ENCODE measurements around the gene WIPF2.
"Not testable (repeated sequence)": the region's sequence is repeated elsewhere in the genome, so short reads cannot be mapped to it uniquely, and the experiment has no call there.

Gene WIPF2

GRCh38 chr17:40303009-40303657 is 84.0 kb downstream of the WIPF2 start:
- H3K27ac ChIP-seq (ENCODE audit: low read length) = no peak overlapping the region
- H3K4me3 ChIP-seq (ENCODE audit: low read length) = no peak overlapping the region
- H3K9ac ChIP-seq (ENCODE audit: low read length) = no peak overlapping the region
- H2AFZ ChIP-seq (ENCODE audit: low read depth, low read length) = no peak overlapping the region
- no peaks in the 10 kb centered on the region for H3K79me2 ChIP-seq (ENCODE audit: low read length)
- H3K36me3 ChIP-seq (replicated peaks; ENCODE audit: low read depth, low read length) = peaks cover 41% of the 10 kb centered on the region
- no peak overlapping the region for H3K4me2 ChIP-seq (ENCODE audit: low read length)
- H3K4me1 ChIP-seq (ENCODE audit: low read length) = no peaks in the 10 kb centered on the region
- TF ChIP-seq CTCF (IDR thresholded peaks at IDR 0.05; ENCODE audit: low read depth, low read length) (peak; percentile 75), EZH2phosphoT487 (IDR thresholded peaks at IDR 0.05; ENCODE audit: low read depth) (no peak)
- no peaks in the 10 kb centered on the region for H3K9me3 ChIP-seq (ENCODE audit: insufficient read depth, low read length)
- no peaks in the 10 kb centered on the region for H3K27me3 ChIP-seq (ENCODE audit: low read depth, low read length)
- peaks cover 17% of the 10 kb centered on the region for H4K20me1 ChIP-seq (ENCODE audit: insufficient read depth, low read length)

- peaks cover 5% of the 10 kb centered on the region for H3K4me1 ChIP-seq (ENCODE audit: low read length)
- no peak overlapping the region for H3K27ac ChIP-seq (ENCODE audit: low read length)
These were observed 84.8 kb downstream of the WIPF2 start for GRCh38 chr17:40303708-40304551.

GRCh38 chr17:40304552-40304863 is 85.4 kb downstream of the WIPF2 start:
- not testable (repeated sequence) for H3K9ac ChIP-seq (ENCODE audit: low read length); H3K27ac ChIP-seq (ENCODE audit: low read length); H3K79me2 ChIP-seq (ENCODE audit: low read length); H2AFZ ChIP-seq (ENCODE audit: low read depth, low read length); H3K4me3 ChIP-seq (ENCODE audit: low read length); H3K27me3 ChIP-seq (ENCODE audit: low read depth, low read length); H3K4me2 ChIP-seq (ENCODE audit: low read length); H3K9me3 ChIP-seq (ENCODE audit: insufficient read depth, low read length)
- peaks cover 37% of the 10 kb centered on the region for H3K36me3 ChIP-seq (replicated peaks; ENCODE audit: low read depth, low read length)
- H4K20me1 ChIP-seq (ENCODE audit: insufficient read depth, low read length) = peaks cover 17% of the 10 kb centered on the region
- peaks cover 11% of the 10 kb centered on the region for H3K4me1 ChIP-seq (ENCODE audit: low read length)

More at GRCh38 chr17:40303708-40304551, 84.8 kb downstream of the WIPF2 start:
- Histone ChIP-seq H4K20me1 (ENCODE audit: insufficient read depth, low read length) (peaks cover 17% of the 10 kb centered on the region), H2AFZ (ENCODE audit: low read depth, low read length) (no peak overlapping the region), H3K36me3 (replicated peaks; ENCODE audit: low read depth, low read length) (peaks cover 37% of the 10 kb centered on the region), H3K79me2 (ENCODE audit: low read length) (no peaks in the 10 kb centered on the region), H3K27me3 (ENCODE audit: low read depth, low read length) (no peaks in the 10 kb centered on the region), H3K9ac (ENCODE audit: low read length) (no peak overlapping the region), H3K9me3 (ENCODE audit: insufficient read depth, low read length) (no peaks in the 10 kb centered on the region), H3K4me2 (ENCODE audit: low read length) (no peak overlapping the region), H3K4me3 (ENCODE audit: low read length) (no peak overlapping the region)
- TF ChIP-seq EZH2phosphoT487 (IDR thresholded peaks at IDR 0.05; ENCODE audit: low read depth) = no peak
- TF ChIP-seq CTCF (IDR thresholded peaks at IDR 0.05; ENCODE audit: low read depth, low read length) = no peak

GRCh38 chr17:40304866-40305265 is 85.8 kb downstream of the WIPF2 start:
- not testable (repeated sequence) for H3K79me2 ChIP-seq (ENCODE audit: low read length); H3K9me3 ChIP-seq (ENCODE audit: insufficient read depth, low read length); H2AFZ ChIP-seq (ENCODE audit: low read depth, low read length); H3K9ac ChIP-seq (ENCODE audit: low read length); H3K4me3 ChIP-seq (ENCODE audit: low read length); H3K27ac ChIP-seq (ENCODE audit: low read length); H3K27me3 ChIP-seq (ENCODE audit: low read depth, low read length); H3K4me2 ChIP-seq (ENCODE audit: low read length)
- H3K36me3 ChIP-seq (replicated peaks; ENCODE audit: low read depth, low read length) = peaks cover 37% of the 10 kb centered on the region
- H4K20me1 ChIP-seq (ENCODE audit: insufficient read depth, low read length) = peaks cover 17% of the 10 kb centered on the region
- peaks cover 14% of the 10 kb centered on the region for H3K4me1 ChIP-seq (ENCODE audit: low read length)

- H3K4me3 ChIP-seq (ENCODE audit: low read length) = no peak overlapping the region
- H3K27ac ChIP-seq (ENCODE audit: low read length) = no peak overlapping the region
These were observed 87.3 kb downstream of the WIPF2 start for GRCh38 chr17:40306395-40306794.

More at GRCh38 chr17:40306395-40306794, 87.3 kb downstream of the WIPF2 start:
- H3K9ac ChIP-seq (ENCODE audit: low read length) = no peak overlapping the region
- no peaks in the 10 kb centered on the region for H3K79me2 ChIP-seq (ENCODE audit: low read length)
- no peak overlapping the region for H2AFZ ChIP-seq (ENCODE audit: low read depth, low read length)
- H3K4me2 ChIP-seq (ENCODE audit: low read length) = no peak overlapping the region
- peaks cover 27% of the 10 kb centered on the region for H3K36me3 ChIP-seq (replicated peaks; ENCODE audit: low read depth, low read length)
- peaks cover 29% of the 10 kb centered on the region for H3K4me1 ChIP-seq (ENCODE audit: low read length)
- H3K9me3 ChIP-seq (ENCODE audit: insufficient read depth, low read length) = no peaks in the 10 kb centered on the region
- TF ChIP-seq CTCF (IDR thresholded peaks at IDR 0.05; ENCODE audit: low read depth, low read length) = no peak
- TF ChIP-seq EZH2phosphoT487 (IDR thresholded peaks at IDR 0.05; ENCODE audit: low read depth) = no peak
- H4K20me1 ChIP-seq (ENCODE audit: insufficient read depth, low read length) = peaks cover 15% of the 10 kb centered on the region
- H3K27me3 ChIP-seq (ENCODE audit: low read depth, low read length) = no peaks in the 10 kb centered on the region

Data from OCI-LY3 (cell line).